Left renal pelvis (tissue), 4 donors: ENCODE results near the gene SLC19A1. TPM values are rescaled to one million over a fixed set of nuclear protein-coding genes. Genes with fewer than 3 reads are reported as not detected.
A peak's percentile ranks its signal among the peaks of the same experiment; 100 is the strongest.

Source experiments
- DNase-seq, 4 donors: peaks; one replicate each; pipeline ENCODE4 v3.0.0-alpha.2; 2013; ENCODE audit warnings: low read depth in 4 of 4, low spot score in 3 of 4
- polyA plus RNA-seq, 4 donors: library from polyadenylated mRNA; unstranded; fragments of 120-200 nt; gene quantifications; one replicate each; pipeline ENCODE4 v1.2.1, GENCODE V29; 2013; ENCODE audit not compliant: insufficient read length in 4 of 4

SLC19A1 gene
- polyA plus RNA-seq, 4 donors = 24.8 to 61.9 (median 43.3) TPM

DNA sequence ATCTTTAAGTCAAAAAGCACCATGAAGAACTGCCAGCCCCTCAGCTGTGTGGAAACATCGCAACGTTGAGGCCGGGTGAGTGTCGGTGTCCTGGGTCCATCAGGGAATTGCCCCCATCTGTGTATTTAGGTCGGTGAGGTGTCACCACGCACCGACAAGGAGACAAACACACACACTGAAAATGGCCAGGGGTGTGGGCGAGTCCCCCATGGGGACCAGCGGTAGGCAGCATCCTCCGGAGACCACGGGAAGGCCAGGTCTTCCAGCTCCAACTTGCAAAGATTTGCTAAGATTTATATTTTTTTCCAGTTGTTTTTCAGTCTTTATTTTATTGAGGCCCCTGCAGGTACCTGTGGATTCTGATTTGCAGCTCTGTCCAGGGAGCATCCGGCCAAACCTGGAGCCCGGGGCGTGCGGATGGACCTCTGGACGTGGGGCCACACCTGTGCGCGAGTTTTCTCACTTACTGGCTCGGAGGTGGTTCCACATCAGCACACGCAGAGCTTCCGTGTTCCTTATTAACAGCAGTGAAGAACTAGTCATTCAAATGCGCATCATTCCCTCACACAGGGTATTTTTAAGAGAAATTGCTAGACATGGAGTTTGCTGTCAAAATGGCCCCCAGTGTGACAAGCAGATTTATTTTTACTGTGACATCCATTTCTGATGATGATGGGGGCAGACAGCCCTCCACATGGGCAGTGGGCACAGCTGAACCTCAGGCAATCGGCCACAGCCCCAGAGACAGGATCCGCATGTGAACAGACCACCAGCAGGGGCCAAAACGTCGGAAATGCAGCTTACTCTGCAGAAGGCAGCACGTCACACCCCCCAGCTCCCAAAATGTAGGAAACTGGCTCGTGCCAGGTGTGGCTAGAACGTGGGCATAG is 17.2 kb upstream of the SLC19A1 start:
- no peak for DNase-seq

- no peak for DNase-seq
Measured at GRCh38 chr21:45558044-45558721, 15.9 kb upstream of the SLC19A1 start.

- DNase-seq = no peak
Measured at GRCh38 chr21:45557616-45558043, 15.4 kb upstream of the SLC19A1 start.

DNA sequence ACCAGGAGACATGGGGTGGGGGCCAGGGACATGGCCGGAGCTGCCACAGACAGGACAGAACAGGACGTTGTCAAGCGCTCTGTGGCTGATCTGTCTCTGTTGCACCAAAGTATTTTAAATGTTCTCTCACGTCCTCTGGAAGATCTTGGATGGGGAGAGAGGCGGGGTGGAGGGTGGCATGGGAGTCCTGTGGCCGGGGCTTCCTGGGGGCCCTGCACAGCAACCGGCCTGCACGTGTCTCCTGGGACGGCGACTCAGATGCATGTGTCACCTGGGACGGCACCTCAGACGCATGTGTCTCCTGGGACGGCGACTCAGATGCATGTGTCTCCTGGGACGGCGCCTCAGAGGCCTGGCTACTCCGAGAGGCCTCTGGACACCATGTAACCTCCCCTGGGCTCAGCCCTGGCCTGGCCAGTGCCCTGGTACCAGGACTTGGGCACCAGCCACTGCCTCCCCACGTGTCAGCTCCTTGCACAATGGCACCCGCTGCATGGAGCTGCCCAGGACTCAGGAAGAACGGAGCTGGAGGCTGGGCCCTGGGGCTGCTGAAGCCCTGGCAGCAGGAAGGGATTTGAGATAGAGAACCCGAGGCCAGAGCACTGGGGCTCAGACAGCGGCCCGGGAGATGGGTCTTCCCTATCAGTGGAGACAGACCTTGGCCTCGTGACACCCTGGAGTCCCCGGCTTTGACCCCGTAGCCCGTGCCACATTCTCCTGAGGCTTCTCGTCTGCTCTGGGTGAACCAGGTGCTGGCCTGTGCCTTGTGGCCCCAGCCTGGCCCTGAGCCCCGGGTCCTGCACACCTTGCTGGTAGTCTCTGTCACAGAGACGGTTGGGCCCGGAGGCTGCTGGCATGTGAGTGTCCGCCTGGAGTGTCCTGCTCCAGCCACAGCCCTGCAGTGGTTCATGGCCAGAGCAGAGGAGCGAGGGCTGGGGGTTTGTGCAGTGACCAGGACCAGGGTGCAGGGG is 14.7 kb upstream of the SLC19A1 start:
- DNase-seq = no peak

GRCh38 chr21:45556302-45556644 is 14.0 kb upstream of the SLC19A1 start:
- no peak for DNase-seq

GRCh38 chr21:45555557-45556301 is 13.5 kb upstream of the SLC19A1 start:
- DNase-seq = peak; percentile 79 to 87 (median 82)

DNA sequence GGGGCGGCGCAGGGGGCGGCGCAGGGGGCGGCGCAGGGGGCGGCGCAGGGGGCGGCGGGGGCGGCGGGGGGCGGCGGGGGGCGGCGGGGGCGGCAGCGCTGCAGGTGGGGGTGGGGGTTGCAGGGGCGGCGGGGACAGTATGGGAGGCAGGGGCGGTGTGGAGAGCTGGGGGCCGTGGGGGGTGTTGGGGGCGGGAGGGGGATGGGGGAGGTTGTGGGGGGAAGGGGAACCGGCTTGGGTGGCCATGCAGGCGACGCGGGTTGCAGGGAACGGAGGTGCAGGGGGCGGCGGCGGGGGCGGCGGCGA is 13.0 kb upstream of the SLC19A1 start:
- no peak for DNase-seq

GRCh38 chr21:45554477-45555175 is 12.4 kb upstream of the SLC19A1 start:
- peak in 2 of 4 donors; percentile 63 to 68 for DNase-seq

- no peak for DNase-seq
Measured at GRCh38 chr21:45552696-45553391, 10.6 kb upstream of the SLC19A1 start.

- no peak for DNase-seq
Measured at GRCh38 chr21:45551783-45552695, 9.8 kb upstream of the SLC19A1 start.

DNA sequence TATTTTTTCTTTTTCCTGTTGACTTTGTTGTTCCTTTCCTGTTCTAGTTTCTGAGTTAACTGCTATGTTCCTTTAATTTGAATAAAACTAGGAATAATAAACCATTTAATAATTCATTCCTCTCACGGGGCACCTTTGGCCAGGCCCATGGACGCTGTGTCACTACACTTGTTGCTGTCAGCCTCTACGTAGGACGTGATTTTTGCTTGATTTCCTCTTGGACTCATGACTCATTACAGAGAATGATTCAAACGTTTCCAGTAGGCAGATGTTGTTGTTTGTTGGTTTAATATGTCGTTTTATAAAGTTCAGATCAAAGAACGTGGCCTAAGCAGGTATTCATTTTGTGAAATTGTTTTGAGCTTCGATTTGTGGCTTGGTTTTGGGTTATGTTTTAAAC is 9.1 kb upstream of the SLC19A1 start:
- DNase-seq = no peak

GRCh38 chr21:45550522-45551210 is 8.4 kb upstream of the SLC19A1 start:
- DNase-seq = no peak

- DNase-seq = no peak
Measured at GRCh38 chr21:45549626-45550463, 7.6 kb upstream of the SLC19A1 start.

DNA sequence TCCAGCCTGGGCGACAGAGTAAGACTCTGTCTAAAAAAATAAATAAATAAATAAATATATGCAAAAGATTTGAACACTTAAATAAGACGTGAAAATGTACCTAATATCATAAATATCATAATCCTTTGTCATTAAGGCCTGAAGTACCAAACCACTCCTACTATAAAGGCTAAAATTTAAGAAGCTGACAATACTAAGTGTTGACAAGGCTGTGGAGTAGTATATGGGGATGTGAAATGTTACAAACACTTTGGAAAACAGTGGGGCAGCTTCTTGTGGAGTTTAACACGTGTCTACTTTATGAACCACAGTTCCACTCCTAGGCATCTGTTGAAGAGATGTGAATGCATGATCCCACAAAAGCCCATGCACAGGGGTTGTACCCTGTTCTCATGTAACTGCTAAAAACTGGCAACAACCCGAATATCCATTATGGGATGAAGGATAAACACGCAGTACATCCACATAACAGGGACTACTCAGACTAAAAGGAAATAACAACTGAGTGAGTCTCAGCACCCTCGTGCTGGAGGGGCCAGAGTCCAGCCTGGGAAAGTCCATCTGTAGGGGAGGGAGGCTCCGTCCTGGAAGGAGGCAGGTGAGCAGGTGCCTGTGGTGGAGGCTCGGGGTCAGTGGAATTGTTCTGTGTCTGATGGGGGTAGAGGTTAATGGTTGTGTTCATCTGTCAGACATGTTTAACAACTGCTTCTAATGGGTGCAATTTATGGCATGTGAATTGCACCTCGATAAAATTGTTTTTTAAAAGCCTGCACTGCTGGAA is 6.7 kb upstream of the SLC19A1 start:
- no peak for DNase-seq

GRCh38 chr21:45547545-45547900 is 5.3 kb upstream of the SLC19A1 start:
- no peak for DNase-seq
